Measurements from ENCODE around the gene KY. TPM values are rescaled to one million over a fixed set of nuclear protein-coding genes. Genes with fewer than 3 reads are reported as not detected.

Gene KY
- total and polyA plus RNA-seq, 2 donors (not counting 1 experiment from before 2014, with no cell fraction given): not detected

GRCh38 chr3:134644731-134645514, 5.9 kb downstream of the KY start:
- Histone ChIP-seq H4K20me1 (ENCODE audit: control insufficient read depth, insufficient read depth, low read length, poor library complexity, severe bottlenecking) (no peaks in the 10 kb centered on the region), H3K27ac (ENCODE audit: low read length in 2 of 2) (no peak overlapping the region), H3K27me3 (replicated peaks in 1 of 4; ENCODE audit: control extremely low read depth in 1 of 4, control insufficient read depth in 3 of 4, insufficient read depth in 4 of 4, low read length in 3 of 4) (no peaks in the 10 kb centered on the region), H3K9ac (ENCODE audit: low read length) (no peak overlapping the region), H3K79me2 (ENCODE audit: control insufficient read depth, insufficient read depth, low read length) (no peaks in the 10 kb centered on the region), H3K4me2 (replicated peaks; ENCODE audit: low read depth, low read length, poor library complexity, severe bottlenecking) (no peak overlapping the region), H3K36me3 (replicated peaks in 1 of 2; ENCODE audit: control extremely low read depth in 1 of 2, control insufficient read depth in 1 of 2, extremely low read depth in 1 of 2, insufficient read depth in 2 of 2, low read length in 1 of 2) (no peaks in the 10 kb centered on the region), H3K4me1 (ENCODE audit: control insufficient read depth in 2 of 2, insufficient read depth in 2 of 2, low read length in 2 of 2) (no peaks in the 10 kb centered on the region), H3K4me3 (ENCODE audit: control extremely low read depth in 1 of 5, extremely low read depth in 1 of 5, insufficient read depth in 1 of 5, low read depth in 2 of 5, low read length in 4 of 5) (no peak overlapping the region), H3K9me3 (ENCODE audit: control extremely low read depth in 1 of 3, control insufficient read depth in 2 of 3, insufficient read depth in 1 of 3, low read length in 2 of 3) (no peaks in the 10 kb centered on the region), H2AFZ (ENCODE audit: insufficient read depth, low read depth, low read length, poor library complexity, severe bottlenecking) (no peak overlapping the region)
- CTCF ChIA-PET: no interaction called here
- DNase-seq: no peak
- no peaks in the 10 kb centered on the region for H3K9me3 Mint-ChIP-seq (ENCODE audit: insufficient read depth)
- H3K27me3 Mint-ChIP-seq: no peaks in the 10 kb centered on the region
- POLR2A ChIA-PET: no interaction called here
- TF ChIP-seq EZH2 (IDR thresholded peaks at IDR 0.05; ENCODE audit: borderline replicate concordance, insufficient read depth, low read depth, low read length, poor library complexity, severe bottlenecking) (no peak), CTCF (IDR thresholded peaks at IDR 0.05) (no peak)
- no peaks in the 10 kb centered on the region for H3K4me1 Mint-ChIP-seq
- whole genome bisulfite sequencing (ENCODE audit: insufficient coverage): 88% methylated on average over 6 of the region's 11 CpGs
- intact Hi-C loops (cut with micrococcal nuclease): no loop called here
- ATAC-seq (ENCODE audit: low read depth): no peak
- no peak overlapping the region for H3K27ac Mint-ChIP-seq
- no peak overlapping the region for H3K4me3 Mint-ChIP-seq

- intact Hi-C loops (cut with micrococcal nuclease): no loop called here
- no peaks in the 10 kb centered on the region for H3K9me3 Mint-ChIP-seq (ENCODE audit: insufficient read depth)
- no peaks in the 10 kb centered on the region for H3K27me3 Mint-ChIP-seq
- no peak for ATAC-seq (ENCODE audit: low read depth)
- H3K4me1 ChIP-seq (ENCODE audit: control insufficient read depth in 2 of 2, insufficient read depth in 2 of 2, low read length in 2 of 2): no peaks in the 10 kb centered on the region
- no peak overlapping the region for H3K27ac Mint-ChIP-seq
- H3K27me3 ChIP-seq (replicated peaks in 1 of 4; ENCODE audit: control extremely low read depth in 1 of 4, control insufficient read depth in 3 of 4, insufficient read depth in 4 of 4, low read length in 3 of 4): no peaks in the 10 kb centered on the region
- CTCF ChIA-PET: interaction anchor here (0.6 kb wide), 1 partner anchor 453 kb away, joined by 3 read pairs; no protein-coding TSS in a partner anchor
- POLR2A ChIA-PET: no interaction called here
- no peak overlapping the region for H3K4me2 ChIP-seq (replicated peaks; ENCODE audit: low read depth, low read length, poor library complexity, severe bottlenecking)
- no peak overlapping the region for H3K27ac ChIP-seq (ENCODE audit: low read length in 2 of 2)
- no peak overlapping the region for H3K4me3 ChIP-seq (ENCODE audit: control extremely low read depth in 1 of 5, extremely low read depth in 1 of 5, insufficient read depth in 1 of 5, low read depth in 2 of 5, low read length in 4 of 5)
- DNase-seq: no peak
- H3K9me3 ChIP-seq (ENCODE audit: control extremely low read depth in 1 of 3, control insufficient read depth in 2 of 3, insufficient read depth in 1 of 3, low read length in 2 of 3): no peaks in the 10 kb centered on the region
- no peak overlapping the region for H3K9ac ChIP-seq (ENCODE audit: low read length)
- no peaks in the 10 kb centered on the region for H3K4me1 Mint-ChIP-seq
- no peaks in the 10 kb centered on the region for H4K20me1 ChIP-seq (ENCODE audit: control insufficient read depth, insufficient read depth, low read length, poor library complexity, severe bottlenecking)
- no peak for TF ChIP-seq EZH2 (IDR thresholded peaks at IDR 0.05; ENCODE audit: borderline replicate concordance, insufficient read depth, low read depth, low read length, poor library complexity, severe bottlenecking)
- no peak overlapping the region for H3K4me3 Mint-ChIP-seq
- WGBS (ENCODE audit: insufficient coverage): 95% methylated on average over 6 of the region's 8 CpGs
- no peak overlapping the region for H2AFZ ChIP-seq (ENCODE audit: insufficient read depth, low read depth, low read length, poor library complexity, severe bottlenecking)
- no peaks in the 10 kb centered on the region for H3K79me2 ChIP-seq (ENCODE audit: control insufficient read depth, insufficient read depth, low read length)
- H3K36me3 ChIP-seq (replicated peaks in 1 of 2; ENCODE audit: control extremely low read depth in 1 of 2, control insufficient read depth in 1 of 2, extremely low read depth in 1 of 2, insufficient read depth in 2 of 2, low read length in 1 of 2): no peaks in the 10 kb centered on the region
Measured at GRCh38 chr3:134643150-134643675, 7.6 kb downstream of the KY start.

Measured in B cell (primary cell).